ENCODE measurements around the gene KBTBD8.

The KBTBD8 gene

DNA sequence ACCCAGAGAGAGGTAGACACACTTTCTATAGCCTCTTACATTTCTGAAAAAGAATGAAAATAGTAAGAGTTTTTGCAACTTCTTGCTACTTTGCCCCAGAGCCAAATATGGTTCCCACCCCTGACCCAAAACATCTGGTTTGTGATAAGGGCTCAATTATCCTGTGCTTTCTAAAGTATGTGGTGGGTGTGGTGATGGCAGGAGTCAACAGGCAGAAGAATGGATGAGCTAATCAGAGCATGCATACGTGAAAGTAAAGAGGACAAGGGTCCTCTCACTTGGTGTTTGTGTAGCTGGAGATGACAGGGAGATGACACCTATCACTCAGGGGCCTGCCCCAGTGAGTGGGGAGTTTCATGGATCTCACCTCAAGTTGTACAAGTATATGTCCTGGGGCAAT is 19.1 kb downstream of the KBTBD8 start:
- no peak overlapping the region for H3K4me3 ChIP-seq (ENCODE audit: low read depth, low read length)
- TF ChIP-seq, protein P1, sequence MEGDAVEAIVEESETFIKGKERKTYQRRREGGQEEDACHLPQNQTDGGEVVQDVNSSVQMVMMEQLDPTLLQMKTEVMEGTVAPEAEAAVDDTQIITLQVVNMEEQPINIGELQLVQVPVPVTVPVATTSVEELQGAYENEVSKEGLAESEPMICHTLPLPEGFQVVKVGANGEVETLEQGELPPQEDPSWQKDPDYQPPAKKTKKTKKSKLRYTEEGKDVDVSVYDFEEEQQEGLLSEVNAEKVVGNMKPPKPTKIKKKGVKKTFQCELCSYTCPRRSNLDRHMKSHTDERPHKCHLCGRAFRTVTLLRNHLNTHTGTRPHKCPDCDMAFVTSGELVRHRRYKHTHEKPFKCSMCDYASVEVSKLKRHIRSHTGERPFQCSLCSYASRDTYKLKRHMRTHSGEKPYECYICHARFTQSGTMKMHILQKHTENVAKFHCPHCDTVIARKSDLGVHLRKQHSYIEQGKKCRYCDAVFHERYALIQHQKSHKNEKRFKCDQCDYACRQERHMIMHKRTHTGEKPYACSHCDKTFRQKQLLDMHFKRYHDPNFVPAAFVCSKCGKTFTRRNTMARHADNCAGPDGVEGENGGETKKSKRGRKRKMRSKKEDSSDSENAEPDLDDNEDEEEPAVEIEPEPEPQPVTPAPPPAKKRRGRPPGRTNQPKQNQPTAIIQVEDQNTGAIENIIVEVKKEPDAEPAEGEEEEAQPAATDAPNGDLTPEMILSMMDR (IDR thresholded peaks at IDR 0.05; ENCODE audit: borderline replicate concordance, insufficient read depth, low read depth, low read length) = no peak

DNA sequence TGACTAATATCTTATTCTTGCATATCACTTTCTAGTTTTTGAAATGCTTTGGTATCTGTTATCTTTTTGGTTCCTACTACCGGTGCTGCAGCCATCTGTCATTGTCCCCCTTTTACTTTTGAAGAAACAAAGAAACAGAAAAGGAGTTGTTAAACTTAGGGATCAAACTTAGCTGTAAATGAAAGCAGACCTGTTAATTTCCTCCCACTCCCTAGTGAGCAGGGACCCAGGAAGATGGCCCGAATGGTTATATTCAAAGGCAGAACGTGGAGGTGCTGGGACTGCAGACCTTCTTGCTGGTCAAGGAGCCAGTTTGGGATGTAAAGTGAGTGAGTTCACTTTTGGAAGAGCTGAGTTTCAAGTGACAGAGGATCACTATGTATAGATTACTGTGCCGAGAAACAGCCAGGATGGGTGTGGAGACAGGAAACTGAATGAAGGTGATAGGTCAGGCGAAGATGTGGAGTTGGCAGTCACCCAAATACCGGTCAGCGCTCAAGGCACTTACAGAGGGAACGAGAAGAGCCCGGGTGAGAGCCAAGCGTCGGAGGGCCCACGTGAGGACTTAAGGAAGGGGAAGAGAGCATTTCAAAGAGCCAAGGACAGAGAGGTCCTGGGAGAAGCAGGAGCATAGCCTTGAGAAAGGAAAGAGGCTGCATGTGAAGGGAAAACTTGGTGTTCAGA is 20.1 kb downstream of the KBTBD8 start:
- TF ChIP-seq, protein P1 (IDR thresholded peaks at IDR 0.05; ENCODE audit: borderline replicate concordance, insufficient read depth, low read depth, low read length) = no peak
- no peak overlapping the region for H3K4me3 ChIP-seq (ENCODE audit: low read depth, low read length)

DNA sequence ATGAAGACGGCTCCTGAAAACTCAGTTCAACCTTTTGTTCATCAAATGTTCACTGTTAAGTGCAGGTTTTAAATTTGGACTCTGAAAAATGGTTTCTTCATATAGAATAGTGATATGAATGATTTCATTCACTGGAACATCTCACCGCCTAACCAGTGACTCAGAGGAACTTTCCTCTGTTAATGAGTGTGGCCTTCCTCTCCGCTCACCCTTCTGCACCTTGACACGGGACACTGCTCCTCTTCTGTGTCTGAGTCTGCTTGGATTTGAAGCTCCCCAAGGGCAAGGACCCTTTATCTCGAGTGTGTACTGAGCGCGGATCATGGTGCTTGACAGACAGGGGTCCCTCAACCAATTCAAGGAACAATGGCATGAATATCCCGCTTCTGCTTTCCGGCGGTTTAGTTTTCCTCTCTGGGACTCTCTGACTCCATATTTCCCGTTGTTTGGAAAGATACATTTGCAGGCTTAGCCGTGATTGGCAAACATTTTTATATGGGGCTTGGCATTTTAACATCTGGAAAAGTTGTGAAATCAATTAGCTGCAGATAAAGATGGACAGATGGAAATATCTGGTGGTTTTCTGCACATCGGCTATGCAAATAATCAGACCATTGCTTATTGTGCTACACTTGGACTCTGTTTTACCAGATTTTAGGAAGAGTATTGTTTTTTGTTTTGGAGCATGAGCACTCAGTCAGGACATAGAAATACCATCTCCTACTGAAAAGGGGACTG is 20.9 kb downstream of the KBTBD8 start:
- no peak overlapping the region for H3K4me3 ChIP-seq (ENCODE audit: low read depth, low read length)
- TF ChIP-seq, protein P1 (IDR thresholded peaks at IDR 0.05; ENCODE audit: borderline replicate concordance, insufficient read depth, low read depth, low read length) = no peak

DNA sequence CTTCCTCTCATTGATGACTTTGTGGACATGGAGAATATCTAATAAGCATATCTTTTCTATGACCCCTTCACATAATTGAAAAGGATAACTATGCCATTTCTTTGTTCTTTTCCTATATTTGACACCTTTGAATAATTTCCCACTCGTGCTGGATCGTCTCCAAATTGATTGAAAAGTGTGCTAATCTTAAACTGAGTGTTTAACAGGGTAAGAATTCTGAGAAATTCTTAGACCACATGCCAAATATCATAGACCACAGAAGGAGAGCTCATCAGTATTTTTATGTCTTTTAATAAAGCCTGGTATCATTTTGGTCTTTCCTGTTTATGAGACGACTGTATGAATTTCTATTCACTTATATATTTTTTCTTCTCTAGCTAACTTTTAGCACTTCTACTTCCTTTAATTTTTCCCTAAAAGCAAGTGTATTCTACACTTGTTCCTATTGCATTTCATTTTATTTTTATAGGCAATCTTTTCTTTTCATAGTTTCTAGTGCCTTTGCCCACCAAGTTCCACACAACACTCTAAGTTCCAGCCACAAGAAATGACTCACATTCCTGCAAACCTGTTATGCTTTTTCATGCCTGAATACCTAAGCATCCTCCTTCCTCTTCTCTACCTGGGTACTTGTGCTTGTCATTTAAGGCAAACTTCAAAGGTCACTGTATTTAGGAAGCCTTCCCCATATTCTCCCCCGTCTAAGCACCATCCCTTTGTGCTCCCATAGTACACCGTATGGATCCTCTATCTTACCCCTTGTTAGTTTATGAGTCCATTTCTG is 30.1 kb downstream of the KBTBD8 start:
- no peak overlapping the region for H3K4me3 ChIP-seq (ENCODE audit: low read depth, low read length)
- TF ChIP-seq, protein P1 (IDR thresholded peaks at IDR 0.05; ENCODE audit: borderline replicate concordance, insufficient read depth, low read depth, low read length) = no peak

DNA sequence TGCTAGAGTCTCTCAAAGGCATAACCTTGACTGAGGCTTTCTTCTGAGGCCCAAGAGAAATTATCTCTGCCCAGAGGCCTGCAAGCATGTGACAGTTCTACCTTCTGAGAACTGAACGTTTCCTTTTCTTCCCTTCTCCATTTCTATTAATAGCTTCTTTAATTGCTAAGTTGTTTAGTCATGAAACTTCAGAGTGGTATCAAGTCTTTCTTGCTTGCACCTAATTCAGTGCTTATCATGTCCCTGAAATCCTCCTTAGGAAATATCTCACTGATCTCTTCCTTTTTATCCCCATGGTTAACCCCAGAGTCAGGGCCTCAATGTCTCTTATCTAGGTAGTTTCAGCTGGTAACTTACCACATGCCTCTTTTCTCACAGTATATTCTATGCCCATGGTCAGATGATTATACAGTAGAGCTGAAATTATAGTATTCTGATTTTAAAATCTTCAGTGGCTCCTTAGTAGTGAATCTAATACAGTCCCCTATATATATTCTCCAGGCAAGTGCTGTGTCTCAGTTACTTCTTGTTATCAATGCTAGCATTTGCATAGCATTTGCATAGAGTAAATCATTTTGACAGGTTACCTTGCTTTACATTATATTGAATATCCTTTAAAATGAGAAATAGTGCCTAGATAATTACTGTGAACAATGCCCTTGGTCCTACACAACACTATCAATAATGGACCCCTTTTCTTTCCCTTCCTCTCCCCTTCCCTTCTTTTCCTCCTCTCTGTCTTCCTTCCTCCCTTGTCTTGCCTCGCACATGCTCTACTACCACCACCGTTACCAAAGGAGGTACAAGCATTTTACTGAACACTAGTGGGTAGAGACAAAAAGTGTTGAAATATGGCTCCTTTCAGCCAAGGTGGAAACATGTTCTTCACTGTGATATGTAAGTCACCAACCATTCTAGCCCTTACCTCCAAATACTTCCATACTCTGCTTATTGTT is 33.0 kb downstream of the KBTBD8 start:
- H3K4me3 ChIP-seq (ENCODE audit: low read depth, low read length) = no peak overlapping the region
- TF ChIP-seq, protein P1 (IDR thresholded peaks at IDR 0.05; ENCODE audit: borderline replicate concordance, insufficient read depth, low read depth, low read length) = no peak

DNA sequence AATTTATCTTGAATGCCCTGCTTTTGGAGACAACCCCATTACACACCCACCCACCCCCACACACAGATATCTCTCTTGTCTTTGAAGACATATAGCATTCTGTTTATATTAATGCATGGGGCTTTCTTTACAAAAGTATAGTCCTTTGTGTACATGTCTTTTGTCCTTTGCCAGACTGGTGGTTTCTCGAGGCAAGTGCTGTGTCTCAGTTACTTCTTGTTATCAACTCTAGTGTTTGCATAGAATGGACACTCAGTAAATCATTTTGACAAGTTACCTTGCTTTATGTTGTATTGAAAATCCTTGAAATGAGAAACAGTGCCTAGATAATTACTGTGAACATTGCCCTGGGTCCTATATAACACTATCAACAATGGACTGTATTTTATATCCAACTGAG is 33.9 kb downstream of the KBTBD8 start:
- TF ChIP-seq, protein P1 (IDR thresholded peaks at IDR 0.05; ENCODE audit: borderline replicate concordance, insufficient read depth, low read depth, low read length) = no peak
- H3K4me3 ChIP-seq (ENCODE audit: low read depth, low read length) = no peak overlapping the region
